HTERT RPE-1 (cell line): ENCODE data around the gene KYAT1.

Experiments
- in situ Hi-C: fragments of 300-500 bp; cut with MboI; formaldehyde crosslinking; loops from 4 replicates; pipeline ENCODE4 v1.14.3; 2020; ENCODE audit warnings: low sequenced_read_pairs

Gene KYAT1

GRCh38 chr9:128909859-128910258, 28.1 kb upstream of the KYAT1 start:
- in situ Hi-C loops, result no loop called here

- in situ Hi-C loops, result no loop called here
Observed at GRCh38 chr9:128908372-128908771, 26.6 kb upstream of the KYAT1 start.

- in situ Hi-C loops, result no loop called here
Observed at GRCh38 chr9:128906741-128907140, 25.0 kb upstream of the KYAT1 start.

GRCh38 chr9:128905964-128906363, 24.2 kb upstream of the KYAT1 start:
- in situ Hi-C loops, result no loop called here

- in situ Hi-C loops, result no loop called here
Observed at GRCh38 chr9:128903871-128904620, 22.3 kb upstream of the KYAT1 start.

- in situ Hi-C loops, result no loop called here
Observed at GRCh38 chr9:128903079-128903461, 21.3 kb upstream of the KYAT1 start.

GRCh38 chr9:128902351-128903078, 20.8 kb upstream of the KYAT1 start:
- in situ Hi-C loops, result no loop called here

- in situ Hi-C loops, result no loop called here
Observed at GRCh38 chr9:128901822-128902221, 20.1 kb upstream of the KYAT1 start.

- in situ Hi-C loops, result no loop called here
Observed at GRCh38 chr9:128901379-128901778, 19.6 kb upstream of the KYAT1 start.

GRCh38 chr9:128899566-128900322, 18.0 kb upstream of the KYAT1 start:
- in situ Hi-C loops, result no loop called here

GRCh38 chr9:128898845-128899565, 17.3 kb upstream of the KYAT1 start:
- in situ Hi-C loops, result no loop called here

- in situ Hi-C loops, result no loop called here
Observed at GRCh38 chr9:128898382-128898781, 16.6 kb upstream of the KYAT1 start.

GRCh38 chr9:128895556-128895955, 13.8 kb upstream of the KYAT1 start:
- in situ Hi-C loops, result no loop called here

GRCh38 chr9:128894764-128895163, 13.0 kb upstream of the KYAT1 start:
- in situ Hi-C loops, result no loop called here

GRCh38 chr9:128893354-128893753, 11.6 kb upstream of the KYAT1 start:
- in situ Hi-C loops, result no loop called here

- in situ Hi-C loops, result no loop called here
Observed at GRCh38 chr9:128892221-128892921, 10.6 kb upstream of the KYAT1 start.

- in situ Hi-C loops, result no loop called here
Observed at GRCh38 chr9:128891321-128892220, 9.8 kb upstream of the KYAT1 start.

GRCh38 chr9:128887914-128888350, 6.2 kb upstream of the KYAT1 start:
- in situ Hi-C loops, result no loop called here

GRCh38 chr9:128887049-128887448, 5.3 kb upstream of the KYAT1 start:
- in situ Hi-C loops, result no loop called here
